Measurements from ENCODE around the gene PGAP1.

PGAP1 gene

GRCh38 chr2:196792865-196793264 is 133.6 kb downstream of the PGAP1 start:
- DNase-seq (ENCODE audit: low read depth in 2 of 2), result no peak

- no peak for DNase-seq (ENCODE audit: low read depth in 2 of 2)
These were observed 142.9 kb downstream of the PGAP1 start for GRCh38 chr2:196783431-196784094.
